Kidney capillary endothelial cell (primary cell): ENCODE measurements around the gene RNF111.
"Not testable (repeated sequence)": the region's sequence is repeated elsewhere in the genome, so short reads cannot be mapped to it uniquely, and the experiment has no call there.

ENCODE experiments used
- DNase-seq: peaks from one replicate; pipeline ENCODE4 v3.0.0-alpha.2; 2018; ENCODE audit warnings: low spot score

The RNF111 gene

GRCh38 chr15:59000251-59000650 lies 12.8 kb downstream of the RNF111 start:
- DNase-seq = not testable (repeated sequence)

DNA sequence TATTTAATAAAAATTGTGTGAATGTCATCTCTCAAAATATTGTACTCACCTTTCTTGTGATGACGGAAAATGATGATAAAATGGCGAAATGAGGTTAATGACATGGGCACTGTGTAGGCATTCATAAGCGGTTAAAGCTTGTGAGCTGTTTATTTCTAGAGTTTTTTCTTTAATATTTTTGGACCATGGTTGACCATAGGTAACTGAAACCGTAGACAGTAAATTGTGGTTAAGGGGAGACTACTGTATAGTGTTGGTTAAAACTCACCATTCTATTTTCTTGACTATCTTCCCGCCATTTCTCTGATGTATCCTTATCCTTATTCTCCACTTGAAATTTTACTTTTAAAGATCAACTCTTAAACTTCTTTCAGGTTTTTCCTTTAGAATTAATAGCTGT lies 14.5 kb downstream of the RNF111 start:
- DNase-seq = no peak

- no peak for DNase-seq
Measured at GRCh38 chr15:59002418-59002859, 15.0 kb downstream of the RNF111 start.

GRCh38 chr15:59005579-59005978 lies 18.1 kb downstream of the RNF111 start:
- DNase-seq = no peak

GRCh38 chr15:59008086-59008485 lies 20.6 kb downstream of the RNF111 start:
- no peak for DNase-seq

DNA sequence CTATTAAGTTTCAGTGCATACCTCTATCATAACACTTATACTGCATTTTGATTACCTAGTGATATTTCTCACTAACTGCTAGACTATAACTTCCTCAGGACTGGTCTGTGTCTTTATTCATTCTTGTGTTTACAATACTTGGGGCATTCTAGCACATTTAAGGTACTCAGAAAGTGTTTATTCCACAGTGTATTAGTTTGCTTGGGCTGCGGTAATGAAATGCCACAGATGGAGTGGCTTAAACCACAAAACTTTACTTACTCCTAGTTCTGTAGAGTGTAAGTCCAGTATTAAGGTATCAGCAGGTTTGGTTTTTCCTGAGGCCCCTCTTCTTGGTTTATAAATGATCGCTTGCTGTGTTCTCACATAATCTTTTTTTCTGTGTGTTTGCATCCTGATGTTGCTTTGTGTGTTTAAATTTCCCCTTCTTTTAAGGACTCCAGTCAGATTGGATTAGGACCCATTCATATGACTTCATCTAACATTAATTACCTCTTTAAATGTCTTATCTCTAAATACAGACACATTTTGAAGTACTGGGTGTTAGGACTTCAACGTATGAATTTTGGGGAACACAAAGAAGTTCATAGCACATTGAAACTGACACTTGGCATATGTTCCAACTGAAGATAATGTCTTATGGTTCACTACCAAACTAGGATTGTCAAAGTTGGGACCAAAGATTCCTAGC lies 23.9 kb downstream of the RNF111 start:
- no peak for DNase-seq

- DNase-seq = no peak
Measured at GRCh38 chr15:59013246-59013873, 25.9 kb downstream of the RNF111 start.

- DNase-seq = no peak
Measured at GRCh38 chr15:59014068-59014467, 26.6 kb downstream of the RNF111 start.

GRCh38 chr15:59017449-59017848 lies 30.0 kb downstream of the RNF111 start:
- no peak for DNase-seq

- DNase-seq = no peak
Measured at GRCh38 chr15:59018833-59019232, 31.4 kb downstream of the RNF111 start.

GRCh38 chr15:59020322-59020721 lies 32.9 kb downstream of the RNF111 start:
- no peak for DNase-seq

- DNase-seq = no peak
Measured at GRCh38 chr15:59022188-59022587, 34.7 kb downstream of the RNF111 start.

- no peak for DNase-seq
Measured at GRCh38 chr15:59026207-59026606, 38.7 kb downstream of the RNF111 start.

DNA sequence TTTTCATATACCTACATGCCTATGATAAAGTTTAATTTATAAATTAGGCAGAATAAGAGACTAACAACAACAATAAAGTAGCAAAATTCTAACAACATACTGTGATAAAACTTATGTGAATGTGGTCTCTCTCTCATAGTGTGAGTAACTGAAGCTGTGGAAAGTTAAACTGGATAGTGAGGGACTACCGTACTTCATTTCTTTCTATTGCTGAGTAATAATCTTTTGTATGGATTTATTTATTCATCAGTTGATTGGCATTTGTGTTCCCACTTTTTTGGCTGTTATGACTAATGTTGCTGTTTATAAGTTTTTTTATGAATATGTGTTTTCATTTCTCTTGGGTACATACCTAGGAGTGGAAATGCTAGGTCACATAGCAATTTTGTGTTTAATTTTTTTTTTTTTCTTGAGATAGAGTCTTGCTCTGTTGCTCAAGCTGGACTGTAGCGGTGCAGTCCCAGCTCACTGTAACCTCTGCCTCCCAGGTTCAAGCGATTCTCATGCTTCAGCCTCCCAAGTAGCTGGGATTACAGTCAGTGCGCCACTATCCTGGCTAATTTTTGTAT lies 41.0 kb downstream of the RNF111 start:
- no peak for DNase-seq

GRCh38 chr15:59029554-59029953 lies 42.1 kb downstream of the RNF111 start:
- no peak for DNase-seq

- no peak for DNase-seq
Measured at GRCh38 chr15:59035201-59035600, 47.7 kb downstream of the RNF111 start.

GRCh38 chr15:59039225-59039624 lies 51.8 kb downstream of the RNF111 start:
- no peak for DNase-seq

- no peak for DNase-seq
Measured at GRCh38 chr15:59042041-59042440, 54.6 kb downstream of the RNF111 start.

GRCh38 chr15:59048897-59049296 lies 61.4 kb downstream of the RNF111 start:
- DNase-seq = no peak

DNA sequence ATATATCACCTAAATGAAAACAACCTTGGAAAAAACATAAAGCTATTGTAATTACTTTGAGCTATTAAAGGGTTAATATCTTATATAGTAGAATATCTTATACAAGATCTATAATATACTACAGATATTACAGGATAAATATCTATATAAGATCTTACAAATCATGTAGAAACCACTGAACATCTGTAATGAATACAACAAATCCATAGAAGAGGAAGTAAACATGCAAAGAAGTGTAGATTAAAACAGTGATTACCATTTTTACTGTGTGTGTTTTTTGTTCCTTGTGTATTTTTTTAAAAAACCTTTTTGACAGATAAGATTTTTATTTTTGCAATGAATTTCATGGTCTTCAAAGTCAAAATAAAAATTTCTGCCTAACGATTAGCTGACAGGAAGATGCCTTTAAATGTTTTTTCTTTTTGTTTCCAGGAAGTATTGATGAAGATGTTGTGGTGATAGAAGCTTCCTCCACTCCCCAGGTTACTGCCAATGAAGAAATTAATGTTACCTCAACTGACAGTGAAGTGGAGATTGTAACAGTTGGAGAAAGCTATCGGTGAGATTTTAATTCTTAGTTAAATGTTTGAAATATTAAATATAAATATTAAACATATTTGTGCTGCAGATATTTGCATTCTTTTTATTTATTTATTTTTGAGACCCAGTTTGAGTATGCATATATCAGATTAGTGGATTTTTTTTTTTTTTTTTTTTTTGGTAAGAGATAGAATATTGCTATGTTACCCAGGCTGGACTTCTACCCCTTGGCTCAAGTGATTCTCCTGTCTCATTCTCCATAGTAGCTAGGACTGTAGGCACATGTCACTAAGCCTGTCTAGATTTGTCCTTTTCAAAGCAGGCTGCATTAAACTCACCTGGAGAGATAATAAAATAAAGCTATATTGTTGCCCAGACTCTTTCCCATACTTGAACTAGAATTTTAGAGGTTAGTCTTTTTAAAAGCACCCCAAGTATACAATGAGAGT lies 64.7 kb downstream of the RNF111 start:
- no peak for DNase-seq

GRCh38 chr15:59052915-59053407 lies 65.5 kb downstream of the RNF111 start:
- no peak for DNase-seq

DNA sequence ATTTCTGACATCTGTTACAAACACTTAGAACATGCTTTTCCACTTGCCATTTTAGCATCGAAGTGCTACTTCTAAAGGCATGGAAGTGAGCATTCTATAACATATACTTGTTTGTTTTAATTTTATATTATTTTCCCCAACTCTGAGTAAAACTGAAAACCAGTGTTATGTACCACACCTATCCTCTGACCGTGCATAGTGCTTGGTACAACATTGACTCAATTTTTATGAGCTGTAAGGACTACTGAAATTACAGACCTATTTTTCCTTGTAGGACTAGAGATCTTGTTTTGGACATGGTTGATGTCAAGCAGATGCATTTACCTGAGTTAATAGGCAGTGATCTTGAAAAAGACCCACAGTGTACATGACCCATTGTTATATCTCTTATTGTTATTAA lies 66.0 kb downstream of the RNF111 start:
- DNase-seq = no peak
